GM19463 (cell line): ENCODE measurements around the gene HMGN2.
A peak's percentile ranks its signal among the peaks of the same experiment; 100 is the strongest.

Experiments
- ATAC-seq: cut with Tn5 transposase; IDR thresholded peaks from one replicate; pipeline ENCODE4 v1.9.1; 2021; ENCODE audit warnings: mild to moderate bottlenecking, moderate library complexity; ENCODE audit not compliant: unreplicated experiment

The HMGN2 gene

GRCh38 chr1:26472320-26472900 is at the start of gene HMGN2:
Gene HMGN2, plus strand, starts transcription at chr1:26472440. Its CDS starts 173 bp downstream, at chr1:26472613.
- peak; percentile 48 for ATAC-seq

- ATAC-seq: no peak
Observed at GRCh38 chr1:26429721-26430120, 42.5 kb upstream of the HMGN2 start.

GRCh38 chr1:26431979-26432695 is 40.1 kb upstream of the HMGN2 start, which contains the start of gene DHDDS:
Gene DHDDS, plus strand, starts transcription at chr1:26432321. Its CDS starts 625 bp downstream, at chr1:26432946.
- ATAC-seq: peak; percentile 94

- no peak for ATAC-seq
Observed at GRCh38 chr1:26432793-26433192, 39.4 kb upstream of the HMGN2 start.

- no peak for ATAC-seq
Observed at GRCh38 chr1:26434161-26434752, 38.0 kb upstream of the HMGN2 start.

GRCh38 chr1:26438041-26438440 is 34.2 kb upstream of the HMGN2 start:
- no peak for ATAC-seq

- no peak for ATAC-seq
Observed at GRCh38 chr1:26440259-26440658, 32.0 kb upstream of the HMGN2 start.

GRCh38 chr1:26449868-26450267 is 22.4 kb upstream of the HMGN2 start:
- no peak for ATAC-seq

- ATAC-seq: no peak
Observed at GRCh38 chr1:26450908-26451307, 21.3 kb upstream of the HMGN2 start.

- ATAC-seq: no peak
Observed at GRCh38 chr1:26452459-26453183, 19.6 kb upstream of the HMGN2 start.

GRCh38 chr1:26459148-26459547 is 13.1 kb upstream of the HMGN2 start:
- no peak for ATAC-seq

GRCh38 chr1:26459573-26460031 is 12.6 kb upstream of the HMGN2 start:
- no peak for ATAC-seq

GRCh38 chr1:26468911-26469310 is 3.3 kb upstream of the HMGN2 start:
- no peak for ATAC-seq

- no peak for ATAC-seq
Observed at GRCh38 chr1:26469558-26469957, 2.7 kb upstream of the HMGN2 start.

GRCh38 chr1:26470878-26471497 is 1.3 kb upstream of the HMGN2 start:
- no peak for ATAC-seq

GRCh38 chr1:26471498-26472319 is 531 bp upstream of the HMGN2 start:
- no peak for ATAC-seq

- peak; percentile 61 for ATAC-seq
Observed at GRCh38 chr1:26472901-26473845, 933 bp downstream of the HMGN2 start.

- ATAC-seq: no peak
Observed at GRCh38 chr1:26474818-26475217, 2.6 kb downstream of the HMGN2 start.

- ATAC-seq: no peak
Observed at GRCh38 chr1:26475989-26476388, 3.7 kb downstream of the HMGN2 start.
